Lung (tissue), 12 donors: ENCODE measurements around the gene ZFP91. TPM values are rescaled to one million over a fixed set of nuclear protein-coding genes. Genes with fewer than 3 reads are reported as not detected.

ENCODE experiments used
- ATAC-seq: fragments of 200-7000 bp; cut with Tn5 transposase; one replicate; pipeline ENCODE4 v1.9.1; 2020; ENCODE audit warnings: moderate number of reproducible peaks; ENCODE audit not compliant: insufficient read depth, low FRiP score
- DNase-seq, 3 donors: peaks; one replicate each; pipeline ENCODE4 v3.0.0-alpha.2; 2013 to 2017
- H3K27ac ChIP-seq, 2 donors: one replicate each; pipeline ENCODE4 v1.5.1; 2013; ENCODE audit warnings: mild to moderate bottlenecking in 2 of 2, moderate library complexity in 2 of 2, control low read depth in 1 of 2, inconsistent platforms in 1 of 2, low read depth in 1 of 2, low read length in 1 of 2
- H3K27me3 ChIP-seq, 3 donors: one replicate each; pipeline ENCODE4 v1.5.1; 2013; ENCODE audit warnings: low read length in 2 of 3; ENCODE audit not compliant: control insufficient read depth in 3 of 3, insufficient read depth in 3 of 3
- H3K36me3 ChIP-seq, 4 donors: one replicate each; pipeline ENCODE4 v1.5.1; 2013; ENCODE audit warnings: low read length in 4 of 4, mild to moderate bottlenecking in 1 of 4, moderate library complexity in 1 of 4; ENCODE audit not compliant: control insufficient read depth in 4 of 4, insufficient read depth in 4 of 4
- H3K4me1 ChIP-seq, 5 donors: one replicate each; pipeline ENCODE4 v1.5.1; 2013; ENCODE audit warnings: low read length in 5 of 5, mild to moderate bottlenecking in 2 of 5, moderate library complexity in 1 of 5; ENCODE audit not compliant: control insufficient read depth in 5 of 5, insufficient read depth in 5 of 5
- H3K4me3 ChIP-seq: one replicate; pipeline ENCODE4 v1.5.1; 2013; ENCODE audit warnings: mild to moderate bottlenecking, control low read depth, moderate library complexity
- H3K9ac ChIP-seq, 2 donors: one replicate each; pipeline ENCODE4 v1.5.1; 2013; ENCODE audit warnings: low read length in 2 of 2, control low read depth in 1 of 2; ENCODE audit not compliant: insufficient read depth in 1 of 2
- H3K9me3 ChIP-seq, 4 donors: one replicate each; pipeline ENCODE4 v1.5.1; 2013; ENCODE audit warnings: low read length in 3 of 4, mild to moderate bottlenecking in 1 of 4, moderate library complexity in 1 of 4; ENCODE audit not compliant: control insufficient read depth in 4 of 4, insufficient read depth in 3 of 4
- WGBS, 2 donors: extraction: QIAGEN DNeasy Blood & Tissue Kit; methylation state at CpG; one replicate each; pipeline ENCODE4 v1.1.7; 2013; 5-methylcytosine and 5-hydroxymethylcytosine counted together
- polyA plus RNA-seq, 2 donors: library from polyadenylated mRNA; stranded (reverse); fragments of 200-250 nt; gene quantifications; one replicate each; pipeline ENCODE4 v1.2.1, GENCODE V29; 2013
- total RNA-seq, 2 donors: library from RNA; depleted of rRNA in 1 of 2; stranded (reverse); fragments of >200 nt in 1 of 2; gene quantifications; one replicate each; pipeline ENCODE4 v1.2.1, GENCODE V29; 2014 to 2021
- TF ChIP-seq, protein P1 (sequence below): IDR thresholded peaks from 2 replicates; pipeline ENCODE4 v1.5.1; 2012; ENCODE audit warnings: mild to moderate bottlenecking; ENCODE audit errors: control extremely low read depth, extremely low read depth
- donor health status: control.
- donor health status: control.
- donor health status: Bipolar disorder and iron deficiency.
- donor health status: healthy.
- donor health status: DM: yes; HTN: yes; CAD: no.

ZFP91 gene
- total and polyA plus RNA-seq, 4 donors, result 11.1 to 47.0 (median 31.2) TPM

GRCh38 chr11:58573451-58574104 is 5.3 kb upstream of the ZFP91 start:
- Histone ChIP-seq H3K4me1 (peaks cover 5 to 11% (median 7%) of the 10 kb centered on the region in 5 donors), H3K36me3 (peaks cover 0 to 11% (median 5%) of the 10 kb centered on the region in 4 donors), H3K9me3 (no peaks in the 10 kb centered on the region), H3K27ac (peak overlapping the region; percentile 58 to 76), H3K27me3 (no peaks in the 10 kb centered on the region), H3K9ac (no peak overlapping the region), H3K4me3 (no peak overlapping the region)
- DNase-seq (no peak), ATAC-seq (no peak)
- TF ChIP-seq, protein P1, sequence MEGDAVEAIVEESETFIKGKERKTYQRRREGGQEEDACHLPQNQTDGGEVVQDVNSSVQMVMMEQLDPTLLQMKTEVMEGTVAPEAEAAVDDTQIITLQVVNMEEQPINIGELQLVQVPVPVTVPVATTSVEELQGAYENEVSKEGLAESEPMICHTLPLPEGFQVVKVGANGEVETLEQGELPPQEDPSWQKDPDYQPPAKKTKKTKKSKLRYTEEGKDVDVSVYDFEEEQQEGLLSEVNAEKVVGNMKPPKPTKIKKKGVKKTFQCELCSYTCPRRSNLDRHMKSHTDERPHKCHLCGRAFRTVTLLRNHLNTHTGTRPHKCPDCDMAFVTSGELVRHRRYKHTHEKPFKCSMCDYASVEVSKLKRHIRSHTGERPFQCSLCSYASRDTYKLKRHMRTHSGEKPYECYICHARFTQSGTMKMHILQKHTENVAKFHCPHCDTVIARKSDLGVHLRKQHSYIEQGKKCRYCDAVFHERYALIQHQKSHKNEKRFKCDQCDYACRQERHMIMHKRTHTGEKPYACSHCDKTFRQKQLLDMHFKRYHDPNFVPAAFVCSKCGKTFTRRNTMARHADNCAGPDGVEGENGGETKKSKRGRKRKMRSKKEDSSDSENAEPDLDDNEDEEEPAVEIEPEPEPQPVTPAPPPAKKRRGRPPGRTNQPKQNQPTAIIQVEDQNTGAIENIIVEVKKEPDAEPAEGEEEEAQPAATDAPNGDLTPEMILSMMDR, result no peak
- 22 to 43% methylated on average over 4 of the region's 4 CpGs for WGBS, 2 donors

DNA sequence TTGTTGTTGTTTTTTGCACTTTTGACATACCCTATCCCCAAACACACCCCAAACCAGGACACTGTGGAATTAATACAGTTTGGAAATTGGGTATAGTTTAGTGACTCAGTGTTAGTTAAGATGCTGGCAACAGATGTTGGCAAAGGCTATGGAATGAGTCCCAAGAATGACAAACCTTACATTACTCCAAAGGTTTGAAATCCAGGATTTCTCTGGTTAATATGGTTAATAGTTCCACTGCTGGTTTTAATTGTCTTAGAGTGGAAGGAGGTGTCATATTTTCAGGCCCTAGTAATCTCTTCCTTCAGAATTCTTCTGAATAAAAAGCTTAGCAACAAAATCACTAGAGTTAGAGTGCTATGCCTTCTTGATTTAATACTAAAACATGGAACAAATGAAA is 4.0 kb upstream of the ZFP91 start:
- Histone ChIP-seq H3K36me3 (peaks cover 0 to under 1% (median 0%) of the 10 kb centered on the region in 4 donors), H3K9ac (no peak overlapping the region), H3K4me1 (peaks cover 5 to 11% (median 7%) of the 10 kb centered on the region in 5 donors), H3K4me3 (no peak overlapping the region), H3K27me3 (no peaks in the 10 kb centered on the region), H3K9me3 (no peaks in the 10 kb centered on the region), H3K27ac (no peak overlapping the region)
- ATAC-seq, result no peak
- DNase-seq, result no peak
- TF ChIP-seq, protein P1, result no peak

DNA sequence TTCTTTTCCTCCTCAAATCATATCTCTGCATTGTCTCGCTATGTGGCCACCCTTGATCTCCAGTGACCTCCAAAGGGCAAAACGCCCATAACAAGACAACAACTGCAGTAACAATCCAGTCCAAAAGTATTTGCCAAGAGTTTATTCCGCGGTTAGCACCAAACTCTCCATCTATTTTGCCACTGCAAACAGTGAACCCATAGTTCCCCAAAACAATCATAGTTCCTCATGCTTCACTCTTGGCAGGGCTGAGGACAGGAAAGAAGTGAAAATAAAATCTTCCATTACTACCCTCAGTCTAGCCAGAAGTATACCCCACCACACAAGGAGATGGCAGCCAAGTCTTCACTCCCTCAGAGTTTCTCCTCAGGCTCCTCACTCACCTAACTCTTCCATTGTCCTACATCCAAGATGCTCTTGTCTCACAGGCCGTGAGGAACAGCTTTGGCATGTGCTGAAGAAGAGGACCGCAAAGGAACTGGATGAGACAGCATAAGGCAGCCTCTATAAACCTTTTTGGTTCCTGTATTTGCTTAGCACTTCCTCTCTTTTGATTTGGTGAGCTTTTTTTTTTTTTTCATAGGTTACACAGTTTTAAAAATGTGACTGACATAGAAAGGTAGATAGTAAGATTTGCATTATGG is 3.4 kb upstream of the ZFP91 start, which contains the start of gene LPXN:
LPXN (minus strand) TSS at position 480 of the 644 bp plus-strand sequence; CDS start at position 396, 84 bp downstream.
- H3K9me3 ChIP-seq, result no peaks in the 10 kb centered on the region
- no peak within 1 kb of the TSS for H3K4me3 ChIP-seq
- peak within 1 kb of the TSS in 1 of 2 donors; percentile 97 for H3K9ac ChIP-seq
- no peaks in the 10 kb centered on the region for H3K36me3 ChIP-seq
- TF ChIP-seq, protein P1, result no peak
- DNase-seq (no peak), ATAC-seq (no peak)
- 27 to 54% methylated on average over 6 of the region's 6 CpGs for WGBS, 2 donors
- peak within 1 kb of the TSS; percentile 83 to 97 for H3K27ac ChIP-seq
- peaks cover 5 to 15% (median 7%) of the 10 kb centered on the region in 5 donors for H3K4me1 ChIP-seq
- H3K27me3 ChIP-seq, result no peaks in the 10 kb centered on the region
